Fibroblast of pulmonary artery (primary cell): Measurements from ENCODE around the gene DOCK8.

Experiments
- DNase-seq: peaks from one replicate; pipeline ENCODE4 v3.0.0-alpha.2; 2010; ENCODE audit warnings: low read depth
- H3K4me3 ChIP-seq: replicated peaks from 2 replicates; pipeline ENCODE4 v1.5.1; 2011; ENCODE audit warnings: low read depth, mild to moderate bottlenecking, control low read depth, low read length, moderate library complexity
- TF ChIP-seq, protein P1 (sequence below): IDR thresholded peaks from 2 replicates; pipeline ENCODE4 v1.5.1; 2011; ENCODE audit warnings: mild to moderate bottlenecking, control low read depth, low read length, inconsistent platforms; ENCODE audit errors: missing control alignments

Gene DOCK8

DNA sequence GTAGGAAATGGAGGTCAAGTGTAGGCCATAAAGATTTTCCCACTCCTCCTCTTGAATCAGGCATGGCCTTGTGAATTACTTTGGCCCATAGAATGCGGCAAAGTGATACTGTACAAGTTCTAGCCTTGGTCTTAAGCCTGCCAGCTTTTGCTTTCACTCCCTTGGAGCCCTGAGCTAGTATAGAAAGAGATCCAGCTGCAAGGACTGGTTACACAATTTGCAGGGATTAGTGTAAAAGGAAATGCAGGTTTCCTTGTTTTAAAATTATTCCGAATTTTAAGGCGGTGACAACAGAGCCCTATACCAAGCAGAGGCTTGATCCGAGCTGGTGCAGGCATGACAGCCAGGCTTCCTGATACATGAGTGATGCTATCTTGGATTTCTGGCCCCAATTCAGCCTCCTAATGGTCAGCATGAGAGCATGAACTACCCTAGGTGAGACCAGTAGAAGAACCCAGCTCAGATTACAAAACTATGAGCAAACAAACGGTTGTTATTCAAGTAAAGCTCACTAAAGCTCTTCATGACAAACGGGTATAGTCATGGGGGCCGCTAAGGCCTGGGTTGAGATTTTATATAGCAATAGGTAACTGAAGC, 257.9 kb downstream of the DOCK8 start:
- DNase-seq: no peak
- TF ChIP-seq, protein P1, sequence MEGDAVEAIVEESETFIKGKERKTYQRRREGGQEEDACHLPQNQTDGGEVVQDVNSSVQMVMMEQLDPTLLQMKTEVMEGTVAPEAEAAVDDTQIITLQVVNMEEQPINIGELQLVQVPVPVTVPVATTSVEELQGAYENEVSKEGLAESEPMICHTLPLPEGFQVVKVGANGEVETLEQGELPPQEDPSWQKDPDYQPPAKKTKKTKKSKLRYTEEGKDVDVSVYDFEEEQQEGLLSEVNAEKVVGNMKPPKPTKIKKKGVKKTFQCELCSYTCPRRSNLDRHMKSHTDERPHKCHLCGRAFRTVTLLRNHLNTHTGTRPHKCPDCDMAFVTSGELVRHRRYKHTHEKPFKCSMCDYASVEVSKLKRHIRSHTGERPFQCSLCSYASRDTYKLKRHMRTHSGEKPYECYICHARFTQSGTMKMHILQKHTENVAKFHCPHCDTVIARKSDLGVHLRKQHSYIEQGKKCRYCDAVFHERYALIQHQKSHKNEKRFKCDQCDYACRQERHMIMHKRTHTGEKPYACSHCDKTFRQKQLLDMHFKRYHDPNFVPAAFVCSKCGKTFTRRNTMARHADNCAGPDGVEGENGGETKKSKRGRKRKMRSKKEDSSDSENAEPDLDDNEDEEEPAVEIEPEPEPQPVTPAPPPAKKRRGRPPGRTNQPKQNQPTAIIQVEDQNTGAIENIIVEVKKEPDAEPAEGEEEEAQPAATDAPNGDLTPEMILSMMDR: no peak
- no peak overlapping the region for H3K4me3 ChIP-seq

DNA sequence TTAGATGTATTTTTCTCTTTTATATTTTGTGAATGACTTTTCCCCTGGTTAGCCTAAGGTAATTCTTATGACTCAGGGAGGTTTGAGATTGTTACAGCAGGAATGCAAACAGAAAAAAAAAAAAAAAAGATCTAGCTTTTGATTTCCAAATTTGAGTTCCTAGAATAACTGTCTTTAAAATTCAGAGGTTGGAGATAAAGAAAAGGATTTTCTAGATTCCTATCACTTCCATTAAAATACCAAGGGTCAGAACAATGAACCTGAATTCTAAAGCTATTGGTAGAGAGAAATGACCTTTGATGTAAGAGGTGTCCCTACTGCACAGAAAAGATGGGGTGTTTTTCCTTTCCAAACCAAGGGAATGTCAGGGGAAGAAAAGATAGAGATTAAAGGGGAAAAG, 262.5 kb downstream of the DOCK8 start:
- no peak for DNase-seq
- no peak overlapping the region for H3K4me3 ChIP-seq
- TF ChIP-seq, protein P1: no peak

DNA sequence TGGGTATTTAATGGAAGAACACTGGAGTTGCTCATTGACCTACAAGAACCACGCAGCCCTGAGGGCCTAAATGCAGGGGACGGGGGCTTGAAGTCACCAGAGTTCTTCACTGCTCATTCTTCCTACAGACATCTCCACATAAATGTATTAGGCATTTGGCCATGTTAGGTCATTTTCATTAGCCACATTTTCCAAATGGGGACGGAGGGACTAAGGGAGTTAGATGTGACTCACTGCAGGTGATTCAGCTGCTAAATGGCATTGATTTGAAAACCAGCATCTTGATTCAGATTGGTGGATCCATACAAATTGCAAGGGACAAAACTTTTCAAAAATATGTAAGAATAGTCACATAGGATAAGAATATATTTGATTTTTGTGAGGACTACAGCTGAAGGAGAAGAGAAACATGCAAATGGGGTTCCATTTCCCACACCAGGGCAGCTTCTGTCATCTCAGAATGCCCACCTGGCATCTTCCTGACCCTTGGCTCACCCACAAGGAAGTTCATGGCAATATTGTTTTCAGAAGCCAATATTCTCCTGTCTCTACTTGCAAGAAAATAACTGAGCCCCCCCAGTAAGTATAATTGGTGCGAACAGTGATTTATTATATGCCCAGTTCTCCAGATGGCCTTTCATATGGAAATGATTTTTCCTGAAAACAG, 264.8 kb downstream of the DOCK8 start:
- H3K4me3 ChIP-seq: no peak overlapping the region
- TF ChIP-seq, protein P1: no peak
- DNase-seq: no peak

DNA sequence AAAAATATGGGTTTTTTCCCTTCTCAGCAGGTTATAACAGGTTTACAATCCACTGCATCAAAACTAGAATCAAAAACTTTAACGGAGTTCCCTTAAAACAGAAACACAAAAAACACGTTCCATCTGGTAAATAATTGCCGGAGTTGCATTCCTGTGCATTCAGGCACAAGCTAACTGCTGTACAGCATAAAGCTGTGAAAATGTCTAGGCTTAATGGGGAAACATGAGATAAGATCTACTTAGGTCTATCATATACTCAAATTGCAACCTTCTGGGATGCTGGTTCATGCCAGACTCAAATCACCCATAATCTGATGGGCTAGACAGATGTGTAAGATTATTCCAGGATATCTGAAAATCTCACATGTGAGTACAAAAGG, 265.3 kb downstream of the DOCK8 start:
- no peak overlapping the region for H3K4me3 ChIP-seq
- TF ChIP-seq, protein P1: no peak
- no peak for DNase-seq

DNA sequence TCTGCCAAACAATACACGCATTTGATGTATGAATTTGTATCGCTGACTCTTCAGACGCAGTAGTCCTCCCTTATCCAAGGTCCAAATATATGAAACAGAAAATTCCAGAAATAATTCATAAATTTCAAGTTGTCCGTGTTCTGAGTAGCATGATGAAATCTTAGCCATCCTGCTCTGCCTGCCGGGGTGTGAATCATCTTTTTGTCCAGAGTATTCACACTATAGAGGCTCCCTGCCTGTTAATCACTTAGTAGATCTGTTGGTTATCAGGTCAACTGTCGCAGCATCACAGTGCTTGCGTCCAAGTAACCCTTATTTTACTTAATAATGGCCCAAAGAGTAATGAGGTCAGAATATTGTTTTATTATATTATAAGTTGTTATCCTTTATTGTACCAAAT, 268.1 kb downstream of the DOCK8 start:
- no peak for DNase-seq
- TF ChIP-seq, protein P1: no peak
- H3K4me3 ChIP-seq: no peak overlapping the region

DNA sequence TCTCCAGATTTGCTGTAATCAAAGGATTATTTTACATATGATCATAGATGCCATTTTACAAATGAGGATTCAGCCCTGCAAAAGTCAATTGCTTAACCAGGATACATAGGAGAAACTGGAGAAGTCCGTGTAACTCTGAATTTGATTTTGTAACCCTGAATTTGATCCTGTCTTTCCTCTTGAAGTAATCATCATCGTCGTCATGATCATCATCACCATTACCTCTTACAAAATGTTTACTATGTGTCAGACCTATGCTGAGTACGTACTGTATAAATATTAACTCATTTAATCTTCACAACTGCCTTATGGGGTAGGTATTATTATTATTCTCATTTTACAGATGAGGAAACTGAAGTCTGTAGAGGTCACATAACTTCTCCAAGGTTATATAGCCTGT, 271.5 kb downstream of the DOCK8 start:
- no peak overlapping the region for H3K4me3 ChIP-seq
- no peak for DNase-seq

DNA sequence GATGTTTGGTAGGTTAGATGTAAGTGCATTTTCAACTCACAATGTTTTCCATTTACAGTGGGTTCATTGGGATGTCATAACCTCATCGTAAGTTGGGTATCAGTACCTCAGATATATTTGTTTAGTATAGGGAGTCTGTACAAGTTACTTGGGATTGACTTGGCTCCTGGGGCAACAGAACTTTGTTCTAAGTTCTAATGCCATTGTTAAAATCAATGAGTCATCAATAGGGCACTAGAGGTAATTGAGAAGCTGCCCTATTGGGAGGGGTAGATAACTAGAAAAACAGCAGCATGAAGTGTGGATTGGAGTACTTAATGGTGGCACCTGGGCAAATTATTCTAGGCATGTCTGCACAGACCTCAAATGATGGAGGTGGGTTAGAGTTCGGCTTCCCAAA, 272.8 kb downstream of the DOCK8 start:
- no peak overlapping the region for H3K4me3 ChIP-seq
- TF ChIP-seq, protein P1: no peak
- DNase-seq: no peak

More for the DNA sequence above, 271.5 kb downstream of the DOCK8 start:
- TF ChIP-seq, protein P1: no peak
